Hematopoietic multipotent progenitor cell (in vitro differentiated cells): ENCODE measurements around the gene CERS4. TPM values are rescaled to one million over a fixed set of nuclear protein-coding genes. Genes with fewer than 3 reads are reported as not detected.
"Not testable (repeated sequence)": the region's sequence is repeated elsewhere in the genome, so short reads cannot be mapped to it uniquely, and the experiment has no call there.

Experiments
- DNase-seq, 3 donors: peaks; one replicate each; pipeline ENCODE4 v3.0.0-alpha.2; 2011 to 2015; ENCODE audit warnings: low read depth in 2 of 3, low spot score in 2 of 3
- total RNA-seq: library from RNA; depleted of rRNA; stranded (reverse); fragments of >200 nt; gene quantifications from one replicate; pipeline ENCODE4 v1.2.3, GENCODE V29; 2012

Gene CERS4
- total RNA-seq, 1 donor: 25.9 TPM

DNA sequence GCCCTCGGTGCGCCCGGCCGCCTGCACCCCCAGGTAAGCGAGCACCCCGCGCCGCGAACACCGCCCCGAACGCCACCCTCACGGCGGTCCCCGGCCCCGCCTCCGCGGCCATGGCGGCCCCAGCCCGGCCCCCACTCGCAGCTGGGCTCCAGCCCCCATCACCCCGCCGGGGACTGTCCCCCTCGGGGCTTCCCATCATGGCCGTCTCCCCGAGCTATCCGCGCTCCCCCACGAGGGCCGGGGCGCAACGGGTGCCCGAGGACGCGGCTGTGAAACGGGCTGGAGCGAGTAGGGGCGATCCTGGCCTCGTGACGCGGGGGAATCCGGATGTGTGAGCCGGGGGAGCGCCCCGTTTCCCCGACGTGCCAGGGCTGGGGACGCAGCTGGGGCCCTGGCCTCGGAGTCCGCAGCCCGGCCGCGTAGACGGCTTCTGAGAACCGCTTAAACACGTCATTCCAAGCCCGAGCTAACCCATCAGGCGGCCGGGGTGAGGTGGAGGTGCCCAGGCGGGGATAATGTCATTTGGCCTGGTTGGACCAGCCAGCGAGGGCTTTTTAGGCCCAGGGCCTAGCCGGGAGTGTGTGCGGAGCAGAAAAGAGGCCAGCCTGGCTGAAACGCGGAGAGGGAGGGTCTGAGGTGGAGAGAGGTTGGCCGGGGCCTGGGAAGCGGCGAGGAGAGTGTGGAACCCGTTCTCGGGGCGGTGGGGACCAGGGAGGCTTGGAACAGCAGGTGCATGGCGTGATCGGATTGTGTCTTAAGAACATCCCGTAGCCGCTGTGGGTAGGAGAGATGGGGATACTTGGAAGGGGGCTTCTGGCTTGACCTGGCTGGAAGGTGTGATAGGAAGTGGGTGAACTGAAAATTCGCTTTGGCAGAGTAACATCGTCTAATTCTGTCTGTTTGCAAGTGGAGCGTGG lies 550 bp downstream of the CERS4 start:
- peak; percentile 53 to 70 (median 64) for DNase-seq

DNA sequence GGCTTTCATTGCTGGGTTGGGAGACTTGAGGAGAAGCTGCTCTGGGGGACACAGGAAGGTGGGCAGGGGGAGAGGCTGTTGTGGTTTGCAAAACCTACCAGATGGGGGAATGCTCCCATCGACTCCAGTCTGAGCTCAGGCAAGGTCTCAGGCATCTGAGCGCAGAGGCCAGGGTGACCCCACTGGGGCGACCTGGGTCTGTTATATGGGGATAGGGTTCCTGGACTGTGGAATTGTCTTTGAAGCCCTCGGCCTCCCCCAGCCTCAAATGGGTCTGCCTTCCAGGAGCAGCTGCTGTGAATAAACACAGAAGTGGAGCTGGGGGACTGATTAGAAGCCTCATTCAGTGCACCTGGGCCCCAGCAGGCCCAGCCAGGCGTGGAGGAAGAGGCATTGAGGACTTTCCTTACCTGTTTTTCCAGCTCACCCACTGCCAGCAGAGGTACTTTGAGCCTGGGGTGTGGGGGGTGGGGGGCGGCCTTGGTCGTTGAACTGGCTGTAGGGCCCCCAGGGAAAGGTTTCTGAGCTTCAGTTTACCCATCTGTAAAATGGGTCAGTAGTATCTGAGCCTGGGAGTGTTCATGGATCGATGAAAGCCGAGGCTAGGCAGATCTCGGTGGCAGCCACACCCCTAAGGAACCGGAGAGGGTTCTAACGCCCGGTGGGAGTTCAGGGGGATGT lies 1.4 kb downstream of the CERS4 start:
- no peak for DNase-seq

DNA sequence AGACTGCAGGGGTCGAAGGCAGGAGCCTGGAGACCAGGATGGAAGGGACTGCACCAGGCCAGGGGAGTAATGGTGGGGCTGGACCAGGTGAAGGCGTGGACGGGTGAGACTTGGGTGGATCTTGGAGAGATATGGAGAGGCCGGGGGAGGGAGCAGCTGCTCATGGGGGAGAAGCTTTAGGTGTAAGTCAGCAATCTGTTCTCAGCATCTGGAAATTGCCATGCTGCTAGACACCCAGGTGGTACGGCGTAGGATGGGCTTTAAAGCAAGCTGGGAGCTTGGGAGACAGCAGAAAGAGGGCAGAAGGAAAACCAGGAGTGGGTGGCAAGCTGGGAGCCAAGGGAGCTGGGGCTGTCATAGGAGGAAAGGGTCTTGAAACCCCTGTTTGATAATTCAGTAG lies 3.0 kb downstream of the CERS4 start:
- no peak for DNase-seq

DNA sequence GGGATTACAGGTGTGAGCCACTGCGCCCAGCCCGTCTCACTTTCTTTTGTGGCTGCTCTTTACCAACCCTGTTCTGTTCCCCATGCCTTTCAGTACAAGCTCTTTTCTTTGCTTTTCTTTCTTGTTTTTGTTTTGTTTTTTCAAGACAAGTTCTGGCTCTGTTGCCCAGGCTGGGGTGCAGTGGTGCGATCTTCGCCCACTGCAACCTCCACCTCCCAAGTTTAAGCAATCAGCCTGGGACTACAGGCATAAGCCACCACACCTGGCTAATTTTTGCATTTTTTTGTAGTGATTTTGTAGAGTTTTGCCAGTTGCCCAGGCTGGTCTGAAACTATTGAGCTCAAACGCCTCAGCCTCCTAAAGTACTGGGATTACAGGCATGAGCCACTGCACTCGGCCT lies 3.7 kb downstream of the CERS4 start:
- DNase-seq: no peak

DNA sequence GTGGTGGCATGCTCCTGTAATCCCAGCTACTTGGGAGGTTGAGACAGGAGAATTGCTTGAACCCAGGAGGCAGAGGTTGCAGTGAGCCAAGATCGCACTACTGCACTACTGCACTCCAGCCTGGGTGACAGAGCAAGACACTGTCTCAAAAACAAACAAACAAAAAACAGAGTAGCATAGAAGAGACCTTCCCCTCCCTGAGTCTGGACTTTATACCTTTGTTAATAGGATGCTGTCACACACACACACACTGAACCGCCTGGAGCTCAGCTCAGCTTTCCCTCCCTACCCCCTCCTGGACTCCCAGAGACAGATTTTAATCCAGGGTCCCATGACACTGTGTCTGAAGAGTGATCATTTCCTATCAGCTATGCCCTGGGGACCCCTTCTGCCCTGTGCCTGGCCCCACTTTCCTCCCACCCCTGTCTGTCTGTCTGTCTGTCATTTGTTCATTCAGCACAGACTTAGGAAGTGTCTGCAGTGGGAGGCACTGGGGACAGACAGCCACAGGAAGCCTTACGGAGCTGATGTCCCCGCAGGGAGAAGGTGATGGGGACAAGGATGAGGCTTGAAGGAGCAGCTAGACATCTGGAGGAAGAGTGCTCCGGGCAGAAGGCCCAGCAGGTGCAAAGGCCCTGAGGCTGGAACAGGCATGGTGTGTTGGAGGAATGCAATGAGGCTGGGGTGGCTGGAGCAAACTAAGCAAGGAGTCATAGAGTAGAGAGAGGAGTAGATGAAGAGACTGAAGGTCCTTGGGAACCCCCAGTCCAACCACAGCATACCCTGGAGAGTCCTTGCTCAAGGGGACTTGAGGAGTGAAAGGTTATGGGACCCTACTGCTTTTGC lies 4.9 kb downstream of the CERS4 start:
- no peak for DNase-seq

DNA sequence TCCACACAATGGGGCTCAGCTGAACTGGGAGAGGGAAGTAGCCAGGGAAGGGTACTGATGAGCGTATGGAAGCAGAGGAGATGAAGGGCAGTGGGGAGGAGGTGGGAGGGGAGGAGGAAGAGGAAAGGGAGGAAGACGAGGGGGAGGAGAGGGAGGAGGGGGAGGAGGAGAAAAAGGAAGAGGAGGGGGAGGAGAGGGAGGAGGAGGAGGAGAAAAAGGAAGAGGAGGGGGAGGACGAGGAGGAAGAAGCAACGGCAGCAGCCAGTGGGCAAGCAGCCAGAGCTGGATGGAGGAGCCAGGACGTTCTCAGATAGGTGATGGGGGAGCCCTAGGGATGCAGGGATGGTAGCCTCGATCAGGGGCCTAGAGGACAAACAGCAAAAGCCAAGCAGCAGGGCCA lies 5.6 kb downstream of the CERS4 start:
- no peak for DNase-seq

DNA sequence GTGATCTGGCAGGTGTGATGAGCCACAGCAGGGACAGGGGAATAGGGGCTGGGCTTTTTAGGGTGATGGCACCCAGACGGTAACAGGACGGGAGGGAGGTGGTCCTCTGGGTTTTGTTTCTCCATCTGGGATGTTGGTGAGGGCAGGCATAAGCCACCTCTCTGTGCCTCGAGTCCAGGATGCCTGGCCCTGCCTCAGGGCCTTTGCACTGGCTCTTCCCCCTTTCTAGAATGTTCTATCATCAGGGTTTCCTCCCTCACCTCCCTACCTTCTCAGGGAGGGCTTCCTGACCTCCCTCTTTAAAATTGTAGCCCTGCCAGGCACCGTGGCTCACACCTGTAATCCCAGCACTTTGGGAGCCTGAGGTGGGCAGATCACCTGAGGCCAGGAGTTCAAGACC lies 6.6 kb downstream of the CERS4 start:
- no peak for DNase-seq

DNA sequence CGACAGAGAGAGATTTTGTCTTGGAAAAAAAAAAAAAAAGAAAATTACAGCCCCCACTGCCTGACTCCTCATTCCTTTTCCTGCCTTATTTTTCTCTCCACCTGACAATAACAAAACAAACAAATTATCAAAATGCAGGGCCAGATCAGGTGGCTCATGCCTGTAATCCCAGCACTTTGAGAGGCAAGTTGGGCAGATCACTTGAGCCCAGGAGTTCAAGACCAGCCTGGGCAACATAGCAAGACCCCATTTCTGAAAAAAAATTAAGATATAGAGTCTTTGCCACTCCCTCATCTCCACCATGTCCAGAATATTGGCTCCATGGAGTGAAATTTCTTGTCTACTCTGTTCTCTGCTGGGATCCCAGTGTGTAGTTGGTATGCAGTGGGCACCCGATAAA lies 7.2 kb downstream of the CERS4 start:
- DNase-seq: no peak

DNA sequence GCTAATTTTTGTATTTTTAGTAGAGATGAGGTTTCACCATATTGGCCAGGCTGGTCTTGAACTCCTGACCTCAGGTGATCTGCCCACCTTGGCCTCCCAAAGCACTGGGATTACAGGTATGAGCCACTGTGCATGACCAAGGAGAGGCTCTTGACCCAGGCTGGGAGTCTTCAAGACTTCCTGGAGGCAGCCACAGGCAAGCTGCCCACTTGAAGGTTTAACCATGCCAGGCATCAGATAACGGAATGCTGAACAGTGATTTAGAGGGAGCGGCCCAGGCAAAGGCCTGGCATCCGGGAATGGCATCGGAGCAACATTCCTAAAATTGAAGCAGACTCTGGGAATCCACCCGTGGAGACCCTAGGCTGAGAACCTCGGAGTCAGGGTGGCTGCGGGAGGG lies 9.0 kb downstream of the CERS4 start:
- not testable (repeated sequence) for DNase-seq

DNA sequence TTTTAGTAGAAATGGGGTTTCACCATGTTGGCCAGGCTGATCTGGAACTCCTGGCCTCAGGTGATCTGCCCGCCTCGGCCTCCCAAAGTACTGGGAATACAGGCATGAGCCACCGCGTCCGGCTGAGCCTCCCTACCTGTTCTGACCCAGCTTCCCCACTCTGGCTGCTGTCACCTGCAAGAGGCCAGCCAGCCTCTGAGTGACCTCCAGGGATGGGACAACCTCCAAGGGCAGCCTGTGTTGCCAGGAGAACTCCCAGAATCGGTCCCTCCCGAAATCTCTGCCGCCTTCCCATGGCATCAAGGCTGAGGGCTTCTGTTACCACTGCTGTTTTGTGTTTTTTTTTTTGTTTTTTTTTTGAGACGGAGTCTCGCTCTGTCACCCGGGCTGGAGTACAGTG lies 11.3 kb downstream of the CERS4 start:
- DNase-seq: no peak

DNA sequence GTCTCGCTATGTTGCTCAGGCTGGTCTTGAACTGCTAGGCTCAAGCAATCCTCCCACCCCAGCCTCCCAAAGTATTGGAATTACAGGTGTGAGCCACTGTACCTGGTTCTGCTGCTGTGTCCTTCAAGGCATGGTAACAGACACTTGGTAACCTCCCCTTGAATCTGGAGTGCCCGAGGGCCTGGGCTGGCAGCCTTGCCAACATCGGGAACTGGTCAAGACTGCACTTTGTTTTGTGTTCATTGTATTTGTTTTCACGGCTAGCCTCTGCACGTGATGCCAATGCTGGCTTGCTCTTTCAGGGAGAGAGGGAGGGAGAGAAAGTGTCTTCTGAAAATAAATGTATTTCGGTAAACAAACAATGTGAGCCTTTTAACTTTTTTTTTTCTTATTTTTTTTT lies 12.0 kb downstream of the CERS4 start:
- no peak for DNase-seq

DNA sequence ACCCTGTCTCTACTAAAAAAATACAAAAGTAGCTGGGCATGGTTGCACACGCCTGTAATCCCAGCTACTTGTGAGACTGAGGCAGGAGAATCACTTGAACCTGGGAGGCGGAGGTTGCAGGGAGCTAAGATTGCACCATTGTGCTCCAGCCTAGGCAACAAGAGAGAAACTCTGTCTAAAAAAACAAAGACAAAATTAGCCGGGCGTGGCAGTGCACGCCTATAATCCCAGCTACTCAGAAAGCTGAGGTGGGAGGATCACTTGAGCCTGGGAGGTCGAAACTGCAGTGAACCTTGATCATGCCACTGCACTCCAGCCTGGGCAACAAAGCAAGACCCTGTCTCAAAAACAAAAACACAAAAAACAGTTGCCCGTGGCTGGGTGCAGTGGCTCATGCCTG lies 14.3 kb downstream of the CERS4 start:
- not testable (repeated sequence) for DNase-seq

DNA sequence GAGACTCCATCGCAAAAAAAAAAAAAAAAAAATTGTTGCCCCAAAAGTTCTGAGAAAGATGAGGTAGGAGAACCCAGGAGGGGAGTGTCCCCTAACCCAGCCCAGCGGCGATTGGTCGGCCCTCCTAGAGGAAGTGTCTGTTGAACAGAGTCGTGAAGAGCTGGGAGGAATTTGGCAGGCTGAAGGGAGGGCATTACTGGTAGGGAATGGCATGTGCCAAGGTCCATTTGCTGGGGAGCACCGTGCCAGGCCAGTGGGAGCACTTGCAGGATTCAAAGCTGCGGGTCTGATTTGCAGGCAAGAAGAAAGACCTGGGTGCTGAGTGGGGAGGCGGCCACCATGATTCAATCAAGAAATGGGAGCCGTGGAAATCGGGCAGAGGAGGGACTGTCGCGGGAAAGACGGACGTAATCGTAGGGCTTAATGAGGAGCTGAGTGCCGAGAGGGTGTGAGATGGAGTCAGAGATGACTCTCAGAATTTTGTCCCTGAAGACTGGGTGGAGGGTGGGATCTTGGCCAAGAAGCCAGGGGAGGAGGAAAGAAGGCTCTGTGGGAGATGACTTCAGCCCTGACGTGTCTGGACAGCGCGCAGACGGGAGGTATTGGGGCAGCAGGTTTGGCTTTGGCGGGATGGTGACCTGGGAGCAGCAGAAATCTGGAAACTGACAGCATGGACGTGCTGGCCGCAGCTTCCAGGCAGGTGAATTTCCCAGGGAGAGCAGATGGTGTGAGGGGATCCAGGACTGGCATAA lies 15.4 kb downstream of the CERS4 start:
- DNase-seq: no peak

DNA sequence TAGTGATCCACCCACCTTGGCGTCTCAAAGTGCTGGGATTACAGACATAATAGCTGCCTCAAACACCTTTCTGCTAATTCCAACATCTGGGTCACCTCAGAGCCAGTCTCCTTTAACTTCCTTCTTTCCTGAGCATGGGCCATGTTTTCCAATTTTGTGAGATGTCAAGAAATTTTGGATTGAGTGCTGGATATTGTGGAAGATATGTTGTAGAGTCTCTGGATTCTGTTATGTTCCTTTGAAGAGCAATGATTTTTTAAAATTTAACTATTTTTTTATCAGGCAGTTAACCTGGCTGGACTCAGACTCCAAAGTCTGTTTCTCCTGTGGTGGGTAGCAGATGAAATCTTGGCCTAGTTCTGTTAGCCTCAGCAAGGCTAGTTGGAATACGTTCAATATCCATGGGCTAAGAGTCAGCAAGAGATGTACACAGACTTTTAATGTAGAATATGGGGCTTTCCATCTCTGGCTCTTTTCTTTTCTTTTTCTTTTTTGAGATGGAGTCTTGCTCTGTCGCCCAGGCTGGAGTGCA lies 22.0 kb downstream of the CERS4 start:
- DNase-seq: no peak

DNA sequence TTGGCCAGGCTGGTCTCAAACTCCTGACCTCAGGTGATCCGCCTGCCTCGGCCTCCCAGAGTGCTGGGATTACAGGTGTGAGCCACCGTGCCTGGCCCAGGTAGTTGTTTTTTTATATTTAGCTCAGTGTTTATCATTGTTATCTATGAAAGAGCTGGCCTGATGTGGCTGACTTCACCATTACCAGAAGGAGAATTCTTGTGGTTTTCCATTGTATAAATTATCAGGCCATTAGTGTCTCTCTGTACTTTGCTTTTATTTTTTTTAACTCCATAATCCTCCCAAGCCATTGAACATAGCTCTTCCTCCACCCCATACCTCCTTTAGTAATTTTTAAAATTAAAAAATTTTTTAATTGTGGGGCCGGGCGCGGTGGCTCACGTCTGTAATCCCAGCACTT lies 24.2 kb downstream of the CERS4 start:
- DNase-seq: no peak

DNA sequence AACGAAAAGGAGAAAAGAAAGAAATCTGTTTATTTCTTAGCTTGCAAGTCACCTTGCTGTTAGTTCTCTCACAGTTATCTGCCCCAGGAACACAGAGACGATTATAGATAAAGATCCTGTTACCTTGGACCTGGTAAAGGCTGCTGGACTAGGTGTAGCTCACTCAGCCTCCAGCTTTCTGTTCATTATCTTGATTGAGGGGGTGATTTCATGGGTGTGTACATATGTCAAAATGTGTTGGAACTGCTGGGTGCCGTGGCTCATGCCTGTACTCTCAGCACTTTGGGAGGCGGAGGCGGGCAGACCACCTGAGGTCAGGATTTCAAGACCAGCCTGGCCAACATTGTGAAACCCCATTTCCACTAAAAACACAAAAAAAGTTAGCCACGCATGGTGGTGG lies 27.9 kb downstream of the CERS4 start:
- no peak for DNase-seq

DNA sequence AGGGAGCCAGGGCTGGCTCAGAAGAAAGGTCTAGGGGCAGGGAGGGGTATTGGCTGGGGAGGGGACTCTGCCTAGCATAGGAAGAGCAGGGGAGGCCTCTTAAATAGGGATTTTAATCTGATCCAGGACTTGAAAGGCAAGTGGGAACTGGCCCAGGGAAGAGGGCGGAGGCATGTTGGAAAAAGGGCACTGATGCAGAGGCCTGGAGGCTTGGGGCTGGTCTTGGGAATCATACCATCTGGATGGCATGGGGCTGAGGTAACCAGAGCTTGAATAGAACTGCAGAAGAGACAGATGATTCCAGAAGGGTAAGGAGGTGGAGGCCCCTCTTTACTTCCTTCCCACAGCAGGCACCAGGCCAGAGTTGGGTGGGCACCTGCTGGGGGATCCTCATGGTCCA lies 29.1 kb downstream of the CERS4 start:
- no peak for DNase-seq

DNA sequence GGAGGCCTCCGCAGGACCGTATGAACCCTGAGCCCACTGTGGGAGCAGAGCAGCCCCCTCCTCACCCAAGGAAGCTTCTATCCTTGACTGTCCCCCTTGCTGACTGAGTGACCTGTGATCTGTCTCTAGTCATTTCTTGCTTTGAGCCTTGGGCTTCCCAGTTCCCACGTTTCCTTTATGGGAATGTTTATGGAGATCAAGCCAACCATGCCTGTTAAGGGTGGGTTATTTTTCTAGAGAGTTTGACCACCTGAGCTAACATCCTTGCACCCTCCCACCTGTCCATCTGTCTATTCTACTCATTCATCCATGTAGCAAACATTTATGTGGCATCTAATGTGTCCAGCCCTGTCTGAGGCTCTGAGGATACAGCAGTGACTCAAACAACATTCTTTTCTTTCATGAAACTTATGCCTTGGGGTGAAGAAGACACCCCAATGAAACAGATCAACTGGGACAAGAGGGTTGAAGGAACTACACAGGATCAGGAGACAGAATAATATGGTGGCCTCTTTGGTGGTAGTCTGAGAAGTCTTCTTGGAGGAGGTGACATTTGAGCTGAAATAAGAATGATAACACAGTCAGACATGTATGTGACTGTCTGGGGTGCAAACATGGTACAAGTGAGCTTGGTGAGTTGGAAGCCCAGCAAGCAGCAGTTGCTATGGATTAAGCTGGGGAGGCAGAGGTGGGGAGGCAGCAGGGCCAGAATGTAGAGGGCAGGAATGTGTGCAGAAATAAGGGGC lies 30.5 kb downstream of the CERS4 start:
- DNase-seq: no peak
